Right renal pelvis (tissue), 4 donors: ENCODE results near the gene USH1C. TPM values are rescaled to one million over a fixed set of nuclear protein-coding genes. Genes with fewer than 3 reads are reported as not detected.

Experiments
- DNase-seq, 4 donors: peaks; one replicate each; pipeline ENCODE4 v3.0.0-alpha.2; 2013; ENCODE audit warnings: low read depth in 4 of 4, low spot score in 3 of 4, missing footprints in 1 of 4
- polyA plus RNA-seq, 4 donors: library from polyadenylated mRNA; unstranded; fragments of 120-200 nt; gene quantifications; one replicate each; pipeline ENCODE4 v1.2.1, GENCODE V29; 2013; ENCODE audit not compliant: insufficient read length in 4 of 4

USH1C gene
- polyA plus RNA-seq, 4 donors, result 56.0 to 68.1 (median 65.4) TPM

GRCh38 chr11:17550450-17551346, 6.5 kb upstream of the USH1C start:
- no peak for DNase-seq

GRCh38 chr11:17548444-17548843, 4.2 kb upstream of the USH1C start:
- DNase-seq, result no peak

GRCh38 chr11:17547932-17548331, 3.7 kb upstream of the USH1C start:
- no peak for DNase-seq

- DNase-seq, result no peak
Observed at GRCh38 chr11:17547051-17547577, 2.9 kb upstream of the USH1C start, which contains the start of gene OTOG. OTOG (plus strand) TSS chr11:17547259; CDS start chr11:17547373, 114 bp downstream.

GRCh38 chr11:17546240-17546639, 2.0 kb upstream of the USH1C start:
- DNase-seq, result no peak

- DNase-seq, result no peak
Observed at GRCh38 chr11:17543574-17544180, 539 bp downstream of the USH1C start.

GRCh38 chr11:17543041-17543440, 1.2 kb downstream of the USH1C start:
- no peak for DNase-seq

GRCh38 chr11:17542249-17542648, 2.0 kb downstream of the USH1C start:
- no peak for DNase-seq

GRCh38 chr11:17541330-17541885, 2.8 kb downstream of the USH1C start:
- DNase-seq, result no peak

- no peak for DNase-seq
Observed at GRCh38 chr11:17540807-17541206, 3.4 kb downstream of the USH1C start.

- DNase-seq, result no peak
Observed at GRCh38 chr11:17538731-17539130, 5.5 kb downstream of the USH1C start.

- no peak for DNase-seq
Observed at GRCh38 chr11:17538054-17538453, 6.2 kb downstream of the USH1C start.

GRCh38 chr11:17537261-17537660, 7.0 kb downstream of the USH1C start:
- DNase-seq, result no peak

GRCh38 chr11:17535488-17535887, 8.7 kb downstream of the USH1C start:
- no peak for DNase-seq

GRCh38 chr11:17533778-17534415, 10.3 kb downstream of the USH1C start:
- no peak for DNase-seq

GRCh38 chr11:17533341-17533740, 10.9 kb downstream of the USH1C start:
- no peak for DNase-seq

- no peak for DNase-seq
Observed at GRCh38 chr11:17532784-17533183, 11.4 kb downstream of the USH1C start.

GRCh38 chr11:17531636-17532113, 12.5 kb downstream of the USH1C start:
- DNase-seq, result no peak

GRCh38 chr11:17531071-17531600, 13.1 kb downstream of the USH1C start:
- no peak for DNase-seq

GRCh38 chr11:17529844-17530185, 14.4 kb downstream of the USH1C start:
- no peak for DNase-seq
